Fibroblast of lung (primary cell): ENCODE results near the gene GLRA1. TPM values are rescaled to one million over a fixed set of nuclear protein-coding genes. Genes with fewer than 3 reads are reported as not detected.
"Not testable (repeated sequence)": the region's sequence is repeated elsewhere in the genome, so short reads cannot be mapped to it uniquely, and the experiment has no call there.

Experiments
- DNase-seq, 2 donors: peaks; one replicate each; pipeline versions ENCODE4 v3.0.0 to v3.0.0-alpha.2; 2010; ENCODE audit warnings: low read depth in 2 of 2
- H2AFZ ChIP-seq: 2 replicates; pipeline ENCODE4 v1.5.1; 2012; ENCODE audit warnings: low read length, control low read depth, inconsistent platforms
- H3K27ac ChIP-seq: 2 replicates; pipeline ENCODE4 v1.5.1; 2011; ENCODE audit warnings: low read length, control low read depth; ENCODE audit not compliant: insufficient read depth
- H3K27me3 ChIP-seq: 2 replicates; pipeline ENCODE4 v1.5.1; 2011; ENCODE audit warnings: mild to moderate bottlenecking, low read length; ENCODE audit not compliant: control insufficient read depth, insufficient read depth
- H3K36me3 ChIP-seq: 2 replicates; pipeline ENCODE4 v1.5.1; 2011; ENCODE audit warnings: low read length; ENCODE audit not compliant: control insufficient read depth, insufficient read depth
- H3K4me1 ChIP-seq: 2 replicates; pipeline ENCODE4 v1.5.1; 2011; ENCODE audit warnings: low read length; ENCODE audit not compliant: control insufficient read depth, insufficient read depth; ENCODE audit errors: extremely low read depth
- H3K4me2 ChIP-seq: 2 replicates; pipeline ENCODE4 v1.5.1; 2011; ENCODE audit warnings: low read length, control low read depth; ENCODE audit not compliant: insufficient read depth; ENCODE audit errors: extremely low read depth
- H3K4me3 ChIP-seq, 4 experiments: fragments of 200-600 bp in 1 of 4; sonication (generic) in 1 of 4; replicated peaks in 1 of 4; 2 replicates each; pipeline ENCODE4 v1.5.1; 2011 to 2016; ENCODE audit warnings: low read length in 4 of 4, low read depth in 3 of 4, mild to moderate bottlenecking in 3 of 4, control low read depth in 2 of 4, inconsistent platforms in 1 of 4, mixed read lengths in 1 of 4; ENCODE audit not compliant: insufficient read depth in 1 of 4; ENCODE audit errors: control extremely low read depth in 1 of 4
- H3K79me2 ChIP-seq: 2 replicates; pipeline ENCODE4 v1.5.1; 2012; ENCODE audit warnings: mild to moderate bottlenecking, low read length, inconsistent platforms; ENCODE audit not compliant: control insufficient read depth, insufficient read depth
- H3K9ac ChIP-seq: 2 replicates; pipeline ENCODE4 v1.5.1; 2011; ENCODE audit warnings: mild to moderate bottlenecking, low read length, control low read depth; ENCODE audit not compliant: insufficient read depth
- H3K9me3 ChIP-seq: 2 replicates; pipeline ENCODE4 v1.5.1; 2012; ENCODE audit warnings: low read depth, low read length; ENCODE audit not compliant: control insufficient read depth, insufficient read depth
- H4K20me1 ChIP-seq: 2 replicates; pipeline ENCODE4 v1.5.1; 2011; ENCODE audit warnings: low read length; ENCODE audit not compliant: control insufficient read depth, insufficient read depth; ENCODE audit errors: extremely low read depth
- EZH2 ChIP-seq: IDR thresholded peaks from 2 replicates; pipeline ENCODE4 v1.5.1; 2012; ENCODE audit warnings: low read length, control low read depth, mild to moderate bottlenecking; ENCODE audit errors: missing control alignments
- polyA plus RNA-seq, 2 donors: library from polyadenylated mRNA; depleted of rRNA in 1 of 2; stranded (reverse) in 1 of 2; unstranded in 1 of 2; fragments of >200 nt; gene quantifications; 2 replicates each; pipeline ENCODE4 v1.2.1, GENCODE V29; 2011 to 2012; ENCODE audit warnings: missing spikeins in 1 of 2
- total RNA-seq: library from RNA; depleted of rRNA; stranded (reverse); fragments of >200 nt; gene quantifications from 2 replicates; pipeline ENCODE4 v1.2.1, GENCODE V29; 2014
- TF ChIP-seq, protein P1 (sequence below), 2 donors: IDR thresholded peaks in 1 of 2; conservative IDR thresholded peaks in 1 of 2; 1 replicate in 1 of 2; 2 replicates in 1 of 2; pipeline ENCODE4 v1.5.1; 2011 to 2012; ENCODE audit warnings: low read length in 2 of 2, control low read depth in 1 of 2, inconsistent platforms in 1 of 2, low read depth in 1 of 2, mild to moderate bottlenecking in 1 of 2

Gene GLRA1
- total and polyA plus RNA-seq, 2 donors (not counting 1 experiment from before 2014, with no cell fraction given) = not detected

DNA sequence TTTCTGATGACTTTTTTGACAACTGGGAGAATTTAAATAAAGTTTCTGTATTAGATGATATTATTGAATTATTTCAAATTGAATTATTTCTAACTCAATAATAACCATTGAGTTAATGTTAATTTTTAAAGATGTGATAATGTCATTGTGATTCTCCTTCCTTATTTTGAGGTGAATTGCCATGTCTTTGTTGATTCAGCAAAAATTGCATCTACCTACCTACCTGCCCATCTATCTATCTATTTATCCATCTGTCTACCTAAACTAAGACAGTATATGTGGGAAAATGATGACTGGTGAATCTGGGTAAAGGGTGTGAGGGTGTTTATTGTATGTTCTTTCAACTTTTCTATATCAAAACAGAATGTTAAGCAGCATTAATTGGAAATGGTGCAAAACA lies 77.9 kb downstream of the GLRA1 start:
- Histone ChIP-seq H3K36me3 (no peaks in the 10 kb centered on the region), H3K4me2 (no peak overlapping the region)
- no peak for TF ChIP-seq EZH2
- TF ChIP-seq, protein P1, sequence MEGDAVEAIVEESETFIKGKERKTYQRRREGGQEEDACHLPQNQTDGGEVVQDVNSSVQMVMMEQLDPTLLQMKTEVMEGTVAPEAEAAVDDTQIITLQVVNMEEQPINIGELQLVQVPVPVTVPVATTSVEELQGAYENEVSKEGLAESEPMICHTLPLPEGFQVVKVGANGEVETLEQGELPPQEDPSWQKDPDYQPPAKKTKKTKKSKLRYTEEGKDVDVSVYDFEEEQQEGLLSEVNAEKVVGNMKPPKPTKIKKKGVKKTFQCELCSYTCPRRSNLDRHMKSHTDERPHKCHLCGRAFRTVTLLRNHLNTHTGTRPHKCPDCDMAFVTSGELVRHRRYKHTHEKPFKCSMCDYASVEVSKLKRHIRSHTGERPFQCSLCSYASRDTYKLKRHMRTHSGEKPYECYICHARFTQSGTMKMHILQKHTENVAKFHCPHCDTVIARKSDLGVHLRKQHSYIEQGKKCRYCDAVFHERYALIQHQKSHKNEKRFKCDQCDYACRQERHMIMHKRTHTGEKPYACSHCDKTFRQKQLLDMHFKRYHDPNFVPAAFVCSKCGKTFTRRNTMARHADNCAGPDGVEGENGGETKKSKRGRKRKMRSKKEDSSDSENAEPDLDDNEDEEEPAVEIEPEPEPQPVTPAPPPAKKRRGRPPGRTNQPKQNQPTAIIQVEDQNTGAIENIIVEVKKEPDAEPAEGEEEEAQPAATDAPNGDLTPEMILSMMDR (conservative IDR thresholded peaks at IDR 0.05 in 1 of 2, IDR thresholded peaks at IDR 0.05 in 1 of 2; ENCODE audit: low read depth in 1 of 2, low read length in 2 of 2) = no peak

DNA sequence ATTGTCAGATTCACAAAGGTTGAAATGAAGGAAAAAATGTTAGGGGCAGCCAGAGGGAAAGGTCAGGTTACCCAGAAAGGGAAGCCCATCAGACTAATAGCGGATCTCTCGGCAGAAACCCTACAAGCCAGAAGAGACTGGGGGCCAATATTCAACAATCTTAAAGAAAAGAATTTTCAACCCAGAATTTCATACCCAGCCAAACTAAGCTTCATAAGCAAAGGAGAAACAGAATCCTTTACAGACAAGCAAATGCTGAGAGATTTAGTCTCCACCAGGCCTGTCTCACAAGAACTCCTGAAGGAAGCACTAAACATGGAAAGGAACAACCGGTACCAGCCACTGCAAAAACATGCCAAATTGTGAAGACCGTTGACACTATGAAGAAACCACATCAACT lies 91.8 kb downstream of the GLRA1 start:
- H4K20me1 ChIP-seq, H3K9ac ChIP-seq, DNase-seq, H3K27ac ChIP-seq, H3K79me2 ChIP-seq, H3K4me2 ChIP-seq, H3K4me1 ChIP-seq, H2AFZ ChIP-seq, H3K9me3 ChIP-seq, H3K4me3 ChIP-seq, H3K27me3 ChIP-seq, H3K36me3 ChIP-seq: not testable (repeated sequence)

More for the DNA sequence above, 77.9 kb downstream of the GLRA1 start:
- Histone ChIP-seq H3K9ac (no peak overlapping the region), H3K4me3 (no peak overlapping the region), H3K27ac (no peak overlapping the region), H3K79me2 (no peaks in the 10 kb centered on the region), H3K4me1 (no peaks in the 10 kb centered on the region), H3K27me3 (no peaks in the 10 kb centered on the region), H3K9me3 (no peaks in the 10 kb centered on the region), H2AFZ (no peak overlapping the region), H4K20me1 (no peaks in the 10 kb centered on the region)
- DNase-seq = no peak

DNA sequence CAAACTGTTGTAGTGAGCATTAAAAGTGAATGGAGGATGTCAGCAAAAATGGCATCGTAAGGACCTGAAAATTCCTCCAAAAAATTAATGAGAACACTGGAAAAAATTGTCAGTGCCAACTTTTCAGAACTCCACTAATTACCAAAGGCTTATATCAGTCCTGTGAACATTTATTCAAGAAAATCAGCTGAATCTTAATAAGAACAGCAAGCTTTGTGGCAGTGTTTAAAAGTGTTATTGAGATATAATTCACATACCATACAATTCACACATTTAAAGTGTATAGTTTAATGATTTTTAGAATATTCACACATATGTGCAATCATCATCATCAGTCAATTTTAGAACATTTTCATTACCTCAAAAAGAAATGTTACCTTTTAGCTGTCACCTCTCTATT lies 95.3 kb downstream of the GLRA1 start:
- H3K4me3 ChIP-seq = no peak overlapping the region
- no peak overlapping the region for H3K4me2 ChIP-seq
- H3K79me2 ChIP-seq = no peaks in the 10 kb centered on the region
- H3K27me3 ChIP-seq = no peaks in the 10 kb centered on the region
- H2AFZ ChIP-seq = no peak overlapping the region
- no peaks in the 10 kb centered on the region for H3K36me3 ChIP-seq
- no peaks in the 10 kb centered on the region for H4K20me1 ChIP-seq
- no peak overlapping the region for H3K9ac ChIP-seq
- H3K4me1 ChIP-seq = no peaks in the 10 kb centered on the region
- TF ChIP-seq, protein P1 (conservative IDR thresholded peaks at IDR 0.05 in 1 of 2, IDR thresholded peaks at IDR 0.05 in 1 of 2; ENCODE audit: low read depth in 1 of 2, low read length in 2 of 2) = no peak
- no peak for TF ChIP-seq EZH2
- no peaks in the 10 kb centered on the region for H3K9me3 ChIP-seq
- no peak for DNase-seq
- H3K27ac ChIP-seq = no peak overlapping the region

DNA sequence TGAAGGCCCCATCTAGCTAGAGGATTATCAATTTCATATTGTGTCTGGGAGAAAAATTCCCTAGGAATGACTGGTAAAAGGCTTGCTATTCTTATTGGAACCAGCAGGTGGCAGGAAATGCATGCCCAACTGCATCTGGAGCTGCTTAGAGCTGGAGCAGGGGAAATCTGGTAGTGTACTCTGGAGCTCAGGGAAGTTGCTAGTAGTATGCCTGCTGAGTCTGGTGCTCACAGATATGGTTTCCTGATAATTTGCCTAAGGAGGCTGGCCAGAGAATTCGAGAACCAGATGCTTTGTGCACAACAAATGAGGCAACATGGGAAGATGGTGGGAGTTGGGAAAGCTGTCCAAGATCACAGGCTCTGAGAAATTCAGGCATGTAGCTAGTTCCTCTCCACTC lies 99.2 kb downstream of the GLRA1 start:
- Histone ChIP-seq H3K4me3 (no peak overlapping the region), H3K4me1 (no peaks in the 10 kb centered on the region), H3K79me2 (no peaks in the 10 kb centered on the region), H4K20me1 (no peaks in the 10 kb centered on the region), H3K27ac (no peak overlapping the region), H3K36me3 (no peaks in the 10 kb centered on the region), H2AFZ (no peak overlapping the region), H3K9me3 (no peaks in the 10 kb centered on the region), H3K9ac (no peak overlapping the region), H3K4me2 (no peak overlapping the region), H3K27me3 (no peaks in the 10 kb centered on the region)
- peak; percentile 53 to 75 for DNase-seq
- no peak for TF ChIP-seq EZH2
- TF ChIP-seq, protein P1 (conservative IDR thresholded peaks at IDR 0.05 in 1 of 2, IDR thresholded peaks at IDR 0.05 in 1 of 2; ENCODE audit: low read depth in 1 of 2, low read length in 2 of 2) = peak; percentile 96 to 97
